ENCODE data around the gene AGPAT2.

The AGPAT2 gene

DNA sequence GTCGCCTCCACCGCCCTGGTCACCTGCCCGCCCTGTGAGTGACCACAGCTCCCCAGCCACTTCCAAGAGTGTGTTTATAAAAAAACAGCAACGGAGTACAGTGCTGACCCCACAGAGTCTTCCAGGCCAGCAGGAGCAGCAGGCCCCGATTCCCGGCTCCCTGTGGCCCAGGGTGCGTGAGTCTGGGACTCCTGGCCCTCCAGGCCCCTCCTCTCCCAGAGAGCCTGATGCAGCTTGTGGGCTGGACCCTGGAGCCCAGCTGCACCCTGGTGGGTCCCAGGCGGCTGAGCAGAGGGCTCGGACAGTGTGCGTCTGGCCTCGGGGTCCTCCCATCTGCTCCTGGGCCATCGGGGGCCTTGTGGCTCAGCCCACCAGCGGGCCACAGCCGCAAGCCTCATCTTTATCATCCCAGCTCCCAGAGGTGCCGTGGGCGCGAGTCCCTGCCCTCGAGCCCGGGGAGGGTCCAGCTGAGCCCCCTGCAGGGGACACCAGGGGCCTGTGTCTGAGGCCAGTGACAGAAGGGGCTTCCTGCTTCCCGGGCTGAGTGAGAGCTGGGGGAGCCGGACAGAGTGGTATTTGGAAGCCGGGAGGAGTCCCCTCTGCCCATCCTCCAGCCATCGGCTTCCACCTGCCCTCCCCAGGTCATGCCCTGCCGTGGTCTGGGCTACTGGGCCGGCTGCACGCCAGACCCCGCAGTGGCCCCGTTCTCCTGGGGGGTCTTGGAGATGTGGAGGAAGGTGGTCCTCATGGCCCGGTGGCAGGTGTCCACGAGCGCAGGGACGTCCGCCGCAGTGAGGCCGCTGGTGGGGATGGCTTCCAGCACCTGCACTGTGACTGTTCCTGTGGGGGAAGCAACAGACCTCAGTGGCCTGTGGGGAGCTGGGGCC is 13.9 kb downstream of the AGPAT2 start:
- TF ChIP-seq, protein P1, sequence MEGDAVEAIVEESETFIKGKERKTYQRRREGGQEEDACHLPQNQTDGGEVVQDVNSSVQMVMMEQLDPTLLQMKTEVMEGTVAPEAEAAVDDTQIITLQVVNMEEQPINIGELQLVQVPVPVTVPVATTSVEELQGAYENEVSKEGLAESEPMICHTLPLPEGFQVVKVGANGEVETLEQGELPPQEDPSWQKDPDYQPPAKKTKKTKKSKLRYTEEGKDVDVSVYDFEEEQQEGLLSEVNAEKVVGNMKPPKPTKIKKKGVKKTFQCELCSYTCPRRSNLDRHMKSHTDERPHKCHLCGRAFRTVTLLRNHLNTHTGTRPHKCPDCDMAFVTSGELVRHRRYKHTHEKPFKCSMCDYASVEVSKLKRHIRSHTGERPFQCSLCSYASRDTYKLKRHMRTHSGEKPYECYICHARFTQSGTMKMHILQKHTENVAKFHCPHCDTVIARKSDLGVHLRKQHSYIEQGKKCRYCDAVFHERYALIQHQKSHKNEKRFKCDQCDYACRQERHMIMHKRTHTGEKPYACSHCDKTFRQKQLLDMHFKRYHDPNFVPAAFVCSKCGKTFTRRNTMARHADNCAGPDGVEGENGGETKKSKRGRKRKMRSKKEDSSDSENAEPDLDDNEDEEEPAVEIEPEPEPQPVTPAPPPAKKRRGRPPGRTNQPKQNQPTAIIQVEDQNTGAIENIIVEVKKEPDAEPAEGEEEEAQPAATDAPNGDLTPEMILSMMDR (IDR thresholded peaks at IDR 0.05; ENCODE audit: insufficient read depth, low read depth, low read length, missing control alignments) = no peak
- DNase-seq (ENCODE audit: low read depth) = no peak
- H3K4me3 ChIP-seq (ENCODE audit: low read depth, low read length) = no peak overlapping the region

DNA sequence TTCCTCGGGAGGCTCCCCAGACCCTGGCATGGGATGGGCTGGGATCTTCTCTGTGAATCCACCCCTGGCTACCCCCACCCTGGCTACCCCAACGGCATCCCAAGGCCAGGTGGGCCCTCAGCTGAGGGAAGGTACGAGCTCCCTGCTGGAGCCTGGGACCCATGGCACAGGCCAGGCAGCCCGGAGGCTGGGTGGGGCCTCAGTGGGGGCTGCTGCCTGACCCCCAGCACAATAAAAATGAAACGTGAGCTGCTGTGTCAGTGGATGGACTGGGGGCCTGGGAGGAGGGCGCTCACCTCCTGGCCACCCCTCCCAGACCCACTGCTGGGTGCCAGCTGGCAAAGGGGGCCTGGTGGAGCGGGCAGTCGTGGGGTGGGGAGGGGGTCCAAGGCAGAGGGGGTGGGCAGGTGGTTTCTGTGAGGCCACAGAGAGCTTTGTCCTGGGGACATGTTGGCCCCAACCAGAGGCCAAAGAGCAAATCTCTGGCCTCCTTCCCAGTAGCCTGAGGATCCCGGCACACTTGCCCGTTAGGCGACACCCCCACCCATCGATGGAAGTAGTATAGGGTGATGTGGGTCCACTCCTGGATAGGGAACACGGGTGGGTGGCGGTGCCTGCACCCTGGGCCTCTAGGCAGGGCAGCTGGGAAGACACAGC is 14.7 kb downstream of the AGPAT2 start:
- no peak overlapping the region for H3K4me3 ChIP-seq (ENCODE audit: low read depth, low read length)
- DNase-seq (ENCODE audit: low read depth) = no peak

DNA sequence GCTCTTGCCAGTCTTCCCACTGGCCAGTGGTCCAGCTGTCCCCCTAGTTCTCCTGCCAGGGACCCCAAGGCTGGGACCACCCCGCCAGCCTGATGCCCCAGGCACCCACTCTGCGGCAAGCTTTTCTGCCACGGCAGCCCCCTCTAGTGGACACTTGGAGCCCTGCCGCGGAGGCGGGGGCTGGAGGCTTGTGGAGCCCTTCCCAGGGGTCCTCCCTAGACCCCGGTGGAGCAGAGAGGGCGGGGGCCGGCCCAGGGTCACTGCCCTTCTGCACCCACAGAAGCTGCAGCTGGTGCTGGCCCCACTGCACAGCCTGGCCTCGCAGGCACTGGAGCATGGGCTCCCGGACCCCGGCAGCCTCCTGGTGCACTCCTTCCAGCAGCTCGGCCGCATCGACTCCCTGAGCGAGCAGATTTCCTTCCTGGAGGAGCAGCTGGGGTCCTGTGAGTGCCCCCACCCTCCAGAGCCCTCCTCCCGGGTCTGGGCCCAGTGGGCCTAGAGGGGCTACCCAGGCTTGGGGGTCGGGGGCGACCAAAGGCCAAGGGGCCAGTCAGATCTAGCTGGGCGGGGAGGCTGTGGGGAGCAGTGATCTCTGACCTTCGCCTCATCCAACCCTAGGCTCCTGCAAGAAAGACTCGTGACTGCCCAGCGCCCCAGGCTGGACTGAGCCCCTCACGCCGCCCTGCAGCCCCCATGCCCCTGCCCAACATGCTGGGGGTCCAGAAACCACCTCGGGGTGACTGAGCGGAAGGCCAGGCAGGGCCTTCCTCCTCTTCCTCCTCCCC is 15.4 kb downstream of the AGPAT2 start:
- DNase-seq (ENCODE audit: low read depth) = peak; percentile 39
- H3K4me3 ChIP-seq (ENCODE audit: low read depth, low read length) = no peak overlapping the region
- TF ChIP-seq, protein P1 (IDR thresholded peaks at IDR 0.05; ENCODE audit: insufficient read depth, low read depth, low read length, missing control alignments) = peak; percentile 84

More for the DNA sequence above, 14.7 kb downstream of the AGPAT2 start:
- TF ChIP-seq, protein P1 (IDR thresholded peaks at IDR 0.05; ENCODE audit: insufficient read depth, low read depth, low read length, missing control alignments) = no peak

DNA sequence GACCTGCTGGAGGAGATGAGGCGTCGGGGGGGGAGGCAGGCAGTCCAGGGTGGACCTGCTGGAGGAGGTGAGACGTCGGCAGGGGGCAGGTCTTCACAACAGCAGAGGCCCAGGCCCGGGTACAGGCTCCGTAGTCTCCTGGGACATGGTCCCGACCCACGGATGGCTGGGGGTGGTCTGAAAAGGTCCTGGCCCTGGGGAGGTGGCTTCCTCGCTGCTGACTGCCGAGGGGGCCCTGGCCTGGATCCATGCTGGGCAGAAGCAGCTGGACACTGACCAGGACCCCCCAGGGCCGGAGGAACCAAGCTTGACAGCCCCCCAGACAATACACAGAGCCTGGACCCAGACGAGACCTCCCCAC is 16.0 kb downstream of the AGPAT2 start:
- DNase-seq (ENCODE audit: low read depth) = no peak
- TF ChIP-seq, protein P1 (IDR thresholded peaks at IDR 0.05; ENCODE audit: insufficient read depth, low read depth, low read length, missing control alignments) = no peak
- no peak overlapping the region for H3K4me3 ChIP-seq (ENCODE audit: low read depth, low read length)

DNA sequence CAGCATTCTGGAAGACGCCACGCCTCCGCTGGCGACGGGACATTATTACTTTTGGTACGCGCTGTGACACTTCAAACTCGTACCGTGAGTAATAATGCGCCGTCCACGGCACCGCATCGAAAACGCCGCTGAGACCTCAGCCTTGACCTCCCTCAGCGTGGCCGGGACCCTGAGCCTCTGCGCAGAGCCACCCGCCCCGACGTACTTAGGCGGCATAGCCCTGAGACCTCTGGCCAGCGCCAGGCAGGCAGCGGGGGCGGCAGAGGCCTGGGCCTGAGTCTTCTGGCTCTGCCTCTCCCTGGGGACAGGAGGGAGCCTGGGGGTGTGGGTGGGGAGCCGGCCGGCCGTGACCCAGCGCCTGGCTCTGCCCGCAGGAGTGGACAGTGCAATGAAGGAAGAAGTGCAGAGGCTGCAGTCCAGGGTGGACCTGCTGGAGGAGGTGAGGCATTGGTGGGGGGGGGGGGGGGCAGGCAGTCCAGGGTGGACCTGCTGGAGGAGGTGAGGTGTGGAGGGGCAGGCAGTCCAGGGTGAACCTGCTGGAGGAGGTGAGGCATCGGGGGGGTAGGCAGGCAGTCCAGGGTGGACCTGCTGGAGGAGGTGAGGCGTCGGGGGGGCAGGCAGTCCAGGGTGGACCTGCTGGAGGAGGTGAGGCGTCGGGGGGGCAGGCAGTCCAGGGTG is 16.5 kb downstream of the AGPAT2 start:
- TF ChIP-seq, protein P1 (IDR thresholded peaks at IDR 0.05; ENCODE audit: insufficient read depth, low read depth, low read length, missing control alignments) = no peak
- no peak for DNase-seq (ENCODE audit: low read depth)
- H3K4me3 ChIP-seq (ENCODE audit: low read depth, low read length) = no peak overlapping the region

DNA sequence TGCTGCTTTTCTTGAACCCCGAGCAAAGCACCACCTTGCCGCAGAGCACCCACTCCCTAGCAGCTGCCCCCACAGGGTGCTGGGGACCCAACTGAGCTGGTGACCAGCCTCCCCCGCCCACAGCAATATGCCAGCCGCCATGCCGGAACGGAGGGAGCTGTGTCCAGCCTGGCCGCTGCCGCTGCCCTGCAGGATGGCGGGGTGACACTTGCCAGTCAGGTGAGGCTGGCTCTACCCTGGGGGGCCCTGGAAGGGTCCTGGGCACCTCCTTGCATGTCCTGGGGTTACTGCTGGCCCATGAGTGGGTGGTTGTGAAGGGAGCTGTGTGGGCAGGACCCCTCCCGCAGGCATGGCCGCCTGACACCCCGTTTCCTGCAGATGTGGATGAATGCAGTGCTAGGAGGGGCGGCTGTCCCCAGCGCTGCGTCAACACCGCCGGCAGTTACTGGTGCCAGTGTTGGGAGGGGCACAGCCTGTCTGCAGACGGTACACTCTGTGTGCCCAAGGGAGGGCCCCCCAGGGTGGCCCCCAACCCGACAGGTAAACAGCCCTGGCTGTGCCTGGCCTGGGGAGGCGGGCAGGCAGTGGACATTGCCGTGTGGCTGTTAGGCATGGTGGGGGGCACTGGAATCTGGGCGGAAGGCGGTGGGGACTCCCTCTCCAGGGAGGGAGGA is 17.3 kb downstream of the AGPAT2 start:
- TF ChIP-seq, protein P1 (IDR thresholded peaks at IDR 0.05; ENCODE audit: insufficient read depth, low read depth, low read length, missing control alignments) = no peak
- H3K4me3 ChIP-seq (ENCODE audit: low read depth, low read length) = no peak overlapping the region
- no peak for DNase-seq (ENCODE audit: low read depth)

Measured in GM12865 (cell line).